GM12874 (cell line): Measurements from ENCODE around the gene MKKS.

Experiments used
- CTCF ChIP-seq: IDR thresholded peaks from 2 replicates; pipeline ENCODE4 v1.5.1; 2011; ENCODE audit warnings: low read depth, mild to moderate bottlenecking, control low read depth, low read length, moderate library complexity; ENCODE audit not compliant: insufficient read depth

Gene MKKS

DNA sequence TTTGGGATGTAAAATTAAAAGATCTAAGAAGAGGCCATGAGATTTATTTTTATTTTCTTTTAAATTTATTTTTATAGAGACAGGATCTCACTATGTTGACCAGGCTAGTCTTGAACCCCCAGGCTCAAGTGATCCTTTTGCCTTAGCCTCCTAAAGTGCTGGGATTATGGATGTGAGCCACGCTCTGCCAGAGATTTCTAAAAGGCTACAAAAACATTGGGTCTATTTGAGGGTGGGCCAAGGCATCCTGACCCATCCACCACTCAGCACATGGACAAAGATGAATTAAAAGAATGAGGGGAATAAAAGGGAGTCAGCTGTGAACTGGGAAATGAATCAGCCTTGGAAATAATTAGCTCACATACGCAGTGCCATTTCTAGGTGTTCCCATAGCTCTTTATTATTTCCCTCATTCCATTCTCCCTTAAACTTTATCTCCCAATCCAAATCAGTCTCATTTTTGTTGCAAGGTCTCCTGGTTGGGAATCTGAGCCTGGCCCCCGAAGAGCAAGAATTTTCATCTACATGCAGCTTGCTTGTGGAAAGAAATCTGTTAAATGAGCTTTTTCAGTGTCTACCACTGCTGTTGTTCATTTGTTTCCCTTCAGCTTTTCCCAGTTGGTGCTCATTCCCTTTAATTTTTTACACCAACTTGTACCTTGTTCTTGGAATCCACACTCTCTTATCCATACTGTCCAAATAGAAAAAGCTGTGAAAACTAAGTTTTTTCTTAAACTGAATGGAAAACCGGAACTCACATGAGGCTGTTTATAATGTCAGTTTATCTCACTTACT is 66.9 kb downstream of the MKKS start:
- no peak for TF ChIP-seq CTCF

- TF ChIP-seq CTCF, result no peak
Observed at GRCh38 chr20:10362674-10363073, 71.3 kb downstream of the MKKS start.

GRCh38 chr20:10360878-10361277 is 73.1 kb downstream of the MKKS start:
- no peak for TF ChIP-seq CTCF

DNA sequence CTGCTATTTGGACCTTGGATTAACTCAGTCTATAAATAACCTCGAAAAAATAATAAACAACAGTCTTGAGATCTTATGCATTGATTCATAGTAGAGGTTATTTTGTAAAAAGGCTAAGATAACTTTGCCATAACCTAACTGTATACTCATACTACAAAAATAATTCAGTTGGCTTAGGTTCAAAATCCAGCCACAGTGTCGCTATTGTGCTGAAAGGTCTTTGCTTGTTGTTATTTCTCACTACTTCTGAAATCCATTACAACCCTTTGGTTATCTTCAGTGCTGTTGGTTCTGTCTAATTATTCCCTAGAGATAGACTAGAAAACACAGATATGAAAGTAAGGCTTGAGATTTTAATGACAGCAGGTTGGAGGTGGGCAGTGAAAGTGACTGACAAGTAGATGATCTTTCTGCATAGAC is 74.4 kb downstream of the MKKS start:
- no peak for TF ChIP-seq CTCF

GRCh38 chr20:10357974-10358373 is 76.0 kb downstream of the MKKS start:
- no peak for TF ChIP-seq CTCF

GRCh38 chr20:10357061-10357708 is 76.8 kb downstream of the MKKS start:
- no peak for TF ChIP-seq CTCF

DNA sequence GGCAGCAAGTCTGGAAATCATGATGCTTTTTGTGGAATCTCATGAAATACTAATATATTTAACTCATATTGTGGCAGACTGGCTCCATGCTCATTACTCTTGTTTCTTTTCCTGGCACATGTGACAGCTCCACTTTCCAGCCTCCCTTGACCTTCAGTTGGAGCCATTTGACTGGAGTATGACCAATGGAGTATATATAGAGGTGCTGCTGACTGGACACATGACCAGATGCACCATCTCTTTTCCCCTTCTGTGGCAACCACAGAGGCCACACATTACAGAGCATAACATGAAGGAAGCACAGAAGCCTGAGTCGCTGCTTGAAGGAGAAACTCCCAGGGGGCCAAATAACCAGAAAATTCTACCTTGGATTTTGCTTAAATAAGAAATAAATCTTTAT is 77.4 kb downstream of the MKKS start:
- no peak for TF ChIP-seq CTCF
